Measurements from ENCODE around the gene CNKSR1.

- TF ChIP-seq SIRT6 (IDR thresholded peaks at IDR 0.05; ENCODE audit: low read length): no peak
- TF ChIP-seq CTCF (IDR thresholded peaks at IDR 0.05; ENCODE audit: control extremely low read depth in 1 of 3, insufficient read depth in 1 of 3, low read depth in 1 of 3, low read length in 3 of 3): peak; percentile 46 to 73 (median 64)
- no peak for TF ChIP-seq EGR1 (IDR thresholded peaks at IDR 0.05; ENCODE audit: borderline replicate concordance, low read depth, low read length)
- TF ChIP-seq, protein P1, sequence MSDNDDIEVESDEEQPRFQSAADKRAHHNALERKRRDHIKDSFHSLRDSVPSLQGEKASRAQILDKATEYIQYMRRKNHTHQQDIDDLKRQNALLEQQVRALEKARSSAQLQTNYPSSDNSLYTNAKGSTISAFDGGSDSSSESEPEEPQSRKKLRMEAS (IDR thresholded peaks at IDR 0.05): 0 out of 2 replicates have a peak, but pooled peaks have one; percentile 9
- TF ChIP-seq, protein P2, sequence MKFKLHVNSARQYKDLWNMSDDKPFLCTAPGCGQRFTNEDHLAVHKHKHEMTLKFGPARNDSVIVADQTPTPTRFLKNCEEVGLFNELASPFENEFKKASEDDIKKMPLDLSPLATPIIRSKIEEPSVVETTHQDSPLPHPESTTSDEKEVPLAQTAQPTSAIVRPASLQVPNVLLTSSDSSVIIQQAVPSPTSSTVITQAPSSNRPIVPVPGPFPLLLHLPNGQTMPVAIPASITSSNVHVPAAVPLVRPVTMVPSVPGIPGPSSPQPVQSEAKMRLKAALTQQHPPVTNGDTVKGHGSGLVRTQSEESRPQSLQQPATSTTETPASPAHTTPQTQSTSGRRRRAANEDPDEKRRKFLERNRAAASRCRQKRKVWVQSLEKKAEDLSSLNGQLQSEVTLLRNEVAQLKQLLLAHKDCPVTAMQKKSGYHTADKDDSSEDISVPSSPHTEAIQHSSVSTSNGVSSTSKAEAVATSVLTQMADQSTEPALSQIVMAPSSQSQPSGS (IDR thresholded peaks at IDR 0.05; ENCODE audit: low read length): no peak
- no peak for TF ChIP-seq POLR2AphosphoS5 (IDR thresholded peaks at IDR 0.05; ENCODE audit: low read depth, low read length)
- no peak for TF ChIP-seq ZNF274 (IDR thresholded peaks at IDR 0.05; ENCODE audit: borderline replicate concordance, extremely low read depth, low read length)
Observed at GRCh38 chr1:26190373-26190987, 13.2 kb downstream of the CNKSR1 start, which contains the start of gene CATSPER4.
